Nephron progenitor cell (in vitro differentiated cells): ENCODE data around the gene IFT20.

ENCODE experiments used
- DNase-seq: peaks from one replicate; pipeline ENCODE4 v3.0.0; 2021
- H3K27ac Mint-ChIP-seq: 2 replicates; pipeline ENCODE4 v1.8.0; 2021; ENCODE audit warnings: mild to moderate bottlenecking, moderate library complexity, mixed read lengths
- H3K27me3 Mint-ChIP-seq: 2 replicates; pipeline ENCODE4 v1.8.0; 2021; ENCODE audit warnings: mild to moderate bottlenecking, low read depth, mixed read lengths; ENCODE audit not compliant: poor library complexity
- H3K36me3 Mint-ChIP-seq: 2 replicates; pipeline ENCODE4 v1.8.0; 2021; ENCODE audit warnings: low read depth, mixed read lengths
- H3K4me1 Mint-ChIP-seq: 2 replicates; pipeline ENCODE4 v1.8.0; 2021; ENCODE audit warnings: mixed read lengths
- H3K4me3 Mint-ChIP-seq: 2 replicates; pipeline ENCODE4 v1.8.0; 2021; ENCODE audit warnings: mild to moderate bottlenecking, moderate library complexity, mixed read lengths
- H3K9me3 Mint-ChIP-seq: 2 replicates; pipeline ENCODE4 v1.8.0; 2021; ENCODE audit warnings: mild to moderate bottlenecking, moderate library complexity, mixed read lengths
- CTCF ChIP-seq: fragments of 200-600 bp; sonication (generic); IDR thresholded peaks from 2 replicates; pipeline ENCODE4 v1.5.0; 2021; ENCODE audit warnings: antibody characterized with exemption

Gene IFT20

DNA sequence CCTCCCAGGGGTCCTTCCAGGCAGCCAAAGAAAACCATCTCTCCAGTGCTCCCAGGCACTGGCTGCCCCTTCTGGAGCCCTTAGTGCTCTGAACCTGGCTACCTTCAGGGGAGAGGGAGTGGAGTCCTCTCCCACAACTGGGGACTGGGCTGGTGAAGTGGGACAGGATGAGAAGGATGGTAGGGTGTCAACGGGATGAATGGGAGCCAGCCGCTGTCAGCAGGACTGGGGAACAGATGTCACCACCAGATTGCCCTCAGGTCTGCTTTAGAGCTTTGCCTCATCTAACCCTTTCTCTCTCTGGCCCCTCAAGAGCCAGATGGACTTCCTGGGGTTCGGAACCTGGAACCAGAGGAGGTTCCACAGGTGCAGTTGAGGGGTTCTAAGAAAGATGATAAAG lies 30.2 kb upstream of the IFT20 start:
- no peak overlapping the region for H3K27ac Mint-ChIP-seq
- peaks cover 14% of the 10 kb centered on the region for H3K4me1 Mint-ChIP-seq
- no peak for DNase-seq
- H3K36me3 Mint-ChIP-seq: peaks cover 17% of the 10 kb centered on the region
- peaks cover 4% of the 10 kb centered on the region for H3K27me3 Mint-ChIP-seq
- TF ChIP-seq CTCF: no peak
- H3K4me3 Mint-ChIP-seq: no peak overlapping the region
- H3K9me3 Mint-ChIP-seq: no peaks in the 10 kb centered on the region

GRCh38 chr17:28364665-28365363 lies 29.5 kb upstream of the IFT20 start, which contains the start of gene SEBOX:
Gene SEBOX (minus strand): TSS chr17:28365199. CDS start chr17:28365151, 48 bp downstream.
- peaks cover 7% of the 10 kb centered on the region for H3K4me1 Mint-ChIP-seq
- no peak within 1 kb of the TSS for H3K27ac Mint-ChIP-seq
- H3K9me3 Mint-ChIP-seq: no peaks in the 10 kb centered on the region

GRCh38 chr17:28363776-28364650 lies 28.7 kb upstream of the IFT20 start:
- H3K27me3 Mint-ChIP-seq: no peaks in the 10 kb centered on the region
- DNase-seq: no peak
- H3K4me3 Mint-ChIP-seq: no peak overlapping the region
- H3K36me3 Mint-ChIP-seq: peaks cover 21% of the 10 kb centered on the region
- no peaks in the 10 kb centered on the region for H3K9me3 Mint-ChIP-seq
- no peaks in the 10 kb centered on the region for H3K4me1 Mint-ChIP-seq
- TF ChIP-seq CTCF: no peak
- H3K27ac Mint-ChIP-seq: no peak overlapping the region

More at GRCh38 chr17:28364665-28365363, 29.5 kb upstream of the IFT20 start, which contains the start of gene SEBOX:
- H3K27me3 Mint-ChIP-seq: no peaks in the 10 kb centered on the region
- TF ChIP-seq CTCF: no peak
- peaks cover 21% of the 10 kb centered on the region for H3K36me3 Mint-ChIP-seq
- no peak for DNase-seq
- no peak within 1 kb of the TSS for H3K4me3 Mint-ChIP-seq

DNA sequence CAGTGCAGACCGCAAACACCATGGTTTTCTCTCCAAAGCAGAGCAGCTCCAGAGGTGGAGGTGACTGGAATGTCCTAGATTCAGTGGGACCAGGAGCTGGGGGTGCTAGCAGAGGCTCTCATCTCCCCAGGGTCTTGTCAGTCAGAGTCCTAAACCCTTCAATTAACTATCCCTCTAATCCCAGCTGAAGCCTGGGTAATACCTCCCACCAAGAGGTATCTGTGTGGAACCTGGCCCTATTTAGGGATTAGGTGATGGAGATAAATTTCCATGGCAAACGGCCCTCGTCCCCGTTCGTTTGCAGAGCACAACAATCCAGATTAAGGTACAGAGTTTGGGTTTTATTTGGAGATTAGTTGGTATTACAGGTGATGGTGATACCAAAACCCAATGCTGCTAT lies 27.9 kb upstream of the IFT20 start:
- DNase-seq: no peak
- Mint-ChIP-seq H3K4me3 (no peak overlapping the region), H3K27me3 (no peaks in the 10 kb centered on the region), H3K27ac (no peak overlapping the region), H3K9me3 (no peaks in the 10 kb centered on the region), H3K36me3 (peaks cover 21% of the 10 kb centered on the region), H3K4me1 (peaks cover 5% of the 10 kb centered on the region)
- no peak for TF ChIP-seq CTCF

GRCh38 chr17:28357901-28358197 lies 22.6 kb upstream of the IFT20 start:
- no peak for TF ChIP-seq CTCF
- Mint-ChIP-seq H3K27me3 (no peaks in the 10 kb centered on the region), H3K36me3 (peaks cover 44% of the 10 kb centered on the region), H3K9me3 (no peaks in the 10 kb centered on the region), H3K4me3 (peak overlapping the region; percentile 92), H3K27ac (peak overlapping the region; percentile 91), H3K4me1 (peaks cover 22% of the 10 kb centered on the region)
- DNase-seq: no peak
